SU-DHL-6 (cell line): ENCODE measurements around the gene SELENOK.

Source experiments
- H2AFZ ChIP-seq: fragments of 200-600 bp; sonication (generic); 2 replicates; pipeline ENCODE4 v1.6.1; 2014; ENCODE audit warnings: low read depth, mild to moderate bottlenecking, moderate library complexity, mixed read lengths, antibody characterized with exemption, low read length; ENCODE audit not compliant: severe bottlenecking
- H3F3A ChIP-seq: fragments of 200-600 bp; shearing (Covaris generic); 2 replicates; pipeline ENCODE4 v1.6.0; 2016; ENCODE audit warnings: antibody characterized with exemption, mild to moderate bottlenecking; ENCODE audit not compliant: insufficient read depth
- H3K27ac ChIP-seq: fragments of 200-600 bp; sonication (generic); 2 replicates; pipeline ENCODE4 v1.5.1; 2016; ENCODE audit warnings: low read depth, mild to moderate bottlenecking, low read length, moderate library complexity, mixed read lengths
- H3K27me3 ChIP-seq: fragments of 200-600 bp; sonication (generic), shearing (Covaris generic); 2 replicates; pipeline ENCODE4 v1.6.0; 2014; ENCODE audit warnings: mild to moderate bottlenecking, low read length
- H3K36me3 ChIP-seq: fragments of 200-600 bp; sonication (generic); 2 replicates; pipeline ENCODE4 v1.6.1; 2014; ENCODE audit warnings: mild to moderate bottlenecking, low read length, mixed read lengths
- H3K4me2 ChIP-seq: fragments of 300-600, 200-600 bp; shearing (Covaris generic), sonication (generic); 2 replicates; pipeline ENCODE4 v1.6.0; 2014; ENCODE audit warnings: low read length, low read depth, mild to moderate bottlenecking; ENCODE audit not compliant: poor library complexity, severe bottlenecking
- H3K4me3 ChIP-seq: fragments of 200-600 bp; sonication (generic); 2 replicates; pipeline ENCODE4 v1.5.1; 2014; ENCODE audit warnings: antibody characterized with exemption, low read length, mild to moderate bottlenecking, mixed read lengths; ENCODE audit not compliant: insufficient read depth, poor library complexity, severe bottlenecking
- H3K79me2 ChIP-seq: fragments of 200-600 bp; sonication (generic); 2 replicates; pipeline ENCODE4 v1.6.1; 2014; ENCODE audit warnings: mild to moderate bottlenecking, low read length, moderate library complexity; ENCODE audit not compliant: insufficient read depth
- H3K9ac ChIP-seq: fragments of 200-600 bp; sonication (generic); 2 replicates; pipeline ENCODE4 v1.7.0; 2014; ENCODE audit warnings: mild to moderate bottlenecking, low read length
- H3K9me2 ChIP-seq: fragments of 200-600 bp; sonication (generic); replicated peaks from 2 replicates; pipeline ENCODE4 v1.6.1; 2014; ENCODE audit warnings: low read length; ENCODE audit not compliant: insufficient read depth
- H3K9me3 ChIP-seq: fragments of 200-600 bp; sonication (generic); 2 replicates; pipeline ENCODE4 v1.6.1; 2014; ENCODE audit warnings: low read length, mixed read lengths; ENCODE audit not compliant: insufficient read depth
- H4K20me1 ChIP-seq: fragments of 200-600 bp; sonication (generic); 2 replicates; pipeline ENCODE4 v1.6.1; 2014; ENCODE audit warnings: low read depth, mild to moderate bottlenecking, antibody characterized with exemption, low read length, moderate library complexity, mixed read lengths
- EZH2phosphoT487 ChIP-seq: fragments of 200-600 bp; sonication (generic), shearing (Covaris generic); conservative IDR thresholded peaks from 2 replicates; pipeline ENCODE4 v1.6.1; 2018; ENCODE audit warnings: mild to moderate bottlenecking, antibody characterized with exemption, low read length, moderate library complexity, mixed read lengths
- TF ChIP-seq, protein P1 (sequence below): fragments of 200-600 bp; sonication (generic); IDR thresholded peaks from one replicate; pipeline ENCODE4 v1.5.1; 2017; ENCODE audit warnings: antibody characterized with exemption, mild to moderate bottlenecking, low read length, moderate library complexity; ENCODE audit not compliant: insufficient read depth, poor library complexity, severe bottlenecking

The SELENOK gene

DNA sequence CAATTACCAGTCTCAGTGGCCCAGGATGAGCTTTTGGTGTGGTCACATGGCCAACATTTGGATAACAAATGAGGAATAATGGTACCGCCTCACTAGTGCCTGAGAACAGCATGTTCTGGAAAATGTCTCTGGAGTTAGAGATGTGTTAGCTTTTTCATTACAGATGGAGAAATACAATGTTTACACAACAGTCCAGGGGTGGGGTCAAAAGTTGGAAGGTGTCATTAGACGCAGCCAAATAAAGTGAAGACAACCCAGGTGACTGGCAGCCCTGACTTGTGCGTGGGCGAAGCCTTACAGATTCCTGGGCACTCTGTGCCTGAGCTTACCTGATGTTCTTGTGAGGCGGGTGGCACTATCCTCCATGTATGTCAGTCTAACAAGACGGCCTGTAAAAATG is 32.5 kb downstream of the SELENOK start:
- H3K9me2 ChIP-seq = no peaks in the 10 kb centered on the region
- H4K20me1 ChIP-seq = no peaks in the 10 kb centered on the region
- no peak overlapping the region for H3K27ac ChIP-seq
- no peaks in the 10 kb centered on the region for H3K79me2 ChIP-seq
- H3K4me2 ChIP-seq = no peak overlapping the region
- no peak overlapping the region for H2AFZ ChIP-seq
- peaks cover 3% of the 10 kb centered on the region; the same call in 1 of the 2 replicates for H3F3A ChIP-seq
- no peak overlapping the region for H3K4me3 ChIP-seq
- peaks cover 21% of the 10 kb centered on the region for H3K36me3 ChIP-seq
- no peak overlapping the region for H3K9ac ChIP-seq
- no peaks in the 10 kb centered on the region for H3K9me3 ChIP-seq
- no peaks in the 10 kb centered on the region for H3K27me3 ChIP-seq
- TF ChIP-seq, protein P1, sequence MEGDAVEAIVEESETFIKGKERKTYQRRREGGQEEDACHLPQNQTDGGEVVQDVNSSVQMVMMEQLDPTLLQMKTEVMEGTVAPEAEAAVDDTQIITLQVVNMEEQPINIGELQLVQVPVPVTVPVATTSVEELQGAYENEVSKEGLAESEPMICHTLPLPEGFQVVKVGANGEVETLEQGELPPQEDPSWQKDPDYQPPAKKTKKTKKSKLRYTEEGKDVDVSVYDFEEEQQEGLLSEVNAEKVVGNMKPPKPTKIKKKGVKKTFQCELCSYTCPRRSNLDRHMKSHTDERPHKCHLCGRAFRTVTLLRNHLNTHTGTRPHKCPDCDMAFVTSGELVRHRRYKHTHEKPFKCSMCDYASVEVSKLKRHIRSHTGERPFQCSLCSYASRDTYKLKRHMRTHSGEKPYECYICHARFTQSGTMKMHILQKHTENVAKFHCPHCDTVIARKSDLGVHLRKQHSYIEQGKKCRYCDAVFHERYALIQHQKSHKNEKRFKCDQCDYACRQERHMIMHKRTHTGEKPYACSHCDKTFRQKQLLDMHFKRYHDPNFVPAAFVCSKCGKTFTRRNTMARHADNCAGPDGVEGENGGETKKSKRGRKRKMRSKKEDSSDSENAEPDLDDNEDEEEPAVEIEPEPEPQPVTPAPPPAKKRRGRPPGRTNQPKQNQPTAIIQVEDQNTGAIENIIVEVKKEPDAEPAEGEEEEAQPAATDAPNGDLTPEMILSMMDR = no peak
- no peak for TF ChIP-seq EZH2phosphoT487

DNA sequence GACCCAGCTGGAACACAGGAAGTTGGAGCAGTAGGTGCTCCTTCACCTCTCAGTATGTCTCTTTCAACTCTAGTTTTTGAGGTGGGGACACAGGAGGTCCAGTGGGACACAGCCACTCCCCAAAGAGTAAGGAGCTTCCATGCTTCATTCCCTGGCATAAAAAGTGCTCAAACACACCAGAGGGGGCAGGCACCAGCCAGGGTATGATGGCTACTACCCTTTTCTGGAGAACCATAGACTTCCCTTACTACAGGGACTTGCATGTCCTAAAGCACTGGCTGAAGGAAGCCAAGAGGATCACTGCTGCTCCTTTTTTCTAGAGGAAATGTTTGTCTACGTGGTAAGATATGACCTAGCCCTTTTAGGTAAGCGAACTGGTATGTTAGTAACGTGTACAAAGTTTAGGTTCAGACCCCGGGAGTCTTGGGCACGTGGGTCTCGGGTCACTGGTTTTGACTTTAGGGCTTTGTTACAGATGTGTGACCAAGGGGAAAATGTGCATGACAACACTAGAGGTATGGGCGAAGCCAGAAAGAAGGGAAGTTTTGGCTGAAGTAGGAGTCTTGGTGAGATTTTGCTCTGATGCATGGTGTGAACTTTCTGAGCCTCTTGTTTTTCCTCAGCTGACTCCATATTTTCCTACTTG is 33.4 kb downstream of the SELENOK start:
- no peak overlapping the region for H3K9ac ChIP-seq
- no peaks in the 10 kb centered on the region for H3K9me3 ChIP-seq
- H3K4me3 ChIP-seq = no peak overlapping the region
- no peak overlapping the region for H2AFZ ChIP-seq
- no peak overlapping the region for H3K27ac ChIP-seq
- H3K9me2 ChIP-seq = no peaks in the 10 kb centered on the region
- H3K79me2 ChIP-seq = no peaks in the 10 kb centered on the region
- H3K36me3 ChIP-seq = peaks cover 23% of the 10 kb centered on the region
- no peaks in the 10 kb centered on the region for H4K20me1 ChIP-seq
- peaks cover 3% of the 10 kb centered on the region; the same call in 1 of the 2 replicates for H3F3A ChIP-seq
- no peaks in the 10 kb centered on the region for H3K27me3 ChIP-seq
- TF ChIP-seq EZH2phosphoT487 = no peak
- H3K4me2 ChIP-seq = no peak overlapping the region

- H3K9me3 ChIP-seq = no peaks in the 10 kb centered on the region
- no peaks in the 10 kb centered on the region for H4K20me1 ChIP-seq
- no peaks in the 10 kb centered on the region for H3K27me3 ChIP-seq
- H3K27ac ChIP-seq = no peak overlapping the region
- no peak overlapping the region for H3K4me3 ChIP-seq
- no peak overlapping the region for H2AFZ ChIP-seq
- H3K4me2 ChIP-seq = no peak overlapping the region
- peaks cover 20% of the 10 kb centered on the region for H3K36me3 ChIP-seq
- no peak for TF ChIP-seq EZH2phosphoT487
- TF ChIP-seq, protein P1 = no peak
- no peaks in the 10 kb centered on the region for H3K9me2 ChIP-seq
- no peaks in the 10 kb centered on the region for H3K79me2 ChIP-seq
- H3F3A ChIP-seq = peaks cover 3% of the 10 kb centered on the region; the same call in 1 of the 2 replicates
- no peak overlapping the region for H3K9ac ChIP-seq
These were observed 34.7 kb downstream of the SELENOK start for GRCh38 chr3:53856964-53857363.

GRCh38 chr3:53850895-53851294 is 40.8 kb downstream of the SELENOK start:
- no peak overlapping the region for H2AFZ ChIP-seq
- peaks cover 4% of the 10 kb centered on the region; the same call in 1 of the 2 replicates for H3F3A ChIP-seq
- H3K27me3 ChIP-seq = no peaks in the 10 kb centered on the region
- no peak overlapping the region for H3K4me2 ChIP-seq
- no peak overlapping the region for H3K27ac ChIP-seq
- H3K4me3 ChIP-seq = no peak overlapping the region
- H4K20me1 ChIP-seq = no peaks in the 10 kb centered on the region
- peaks cover 28% of the 10 kb centered on the region for H3K79me2 ChIP-seq
- no peak overlapping the region for H3K9ac ChIP-seq
- H3K9me2 ChIP-seq = no peaks in the 10 kb centered on the region
- TF ChIP-seq EZH2phosphoT487 = no peak
- TF ChIP-seq, protein P1 = no peak
- 0 out of 2 replicates have a peak, but pooled peaks cover 6% of the 10 kb centered on the region for H3K36me3 ChIP-seq
- no peaks in the 10 kb centered on the region for H3K9me3 ChIP-seq
